ENCODE results near the gene TWSG1. TPM values are rescaled to one million over a fixed set of nuclear protein-coding genes. Genes with fewer than 3 reads are reported as not detected.

The TWSG1 gene
- total and polyA plus RNA-seq, 2 donors, result 7.8 to 10.6 TPM

DNA sequence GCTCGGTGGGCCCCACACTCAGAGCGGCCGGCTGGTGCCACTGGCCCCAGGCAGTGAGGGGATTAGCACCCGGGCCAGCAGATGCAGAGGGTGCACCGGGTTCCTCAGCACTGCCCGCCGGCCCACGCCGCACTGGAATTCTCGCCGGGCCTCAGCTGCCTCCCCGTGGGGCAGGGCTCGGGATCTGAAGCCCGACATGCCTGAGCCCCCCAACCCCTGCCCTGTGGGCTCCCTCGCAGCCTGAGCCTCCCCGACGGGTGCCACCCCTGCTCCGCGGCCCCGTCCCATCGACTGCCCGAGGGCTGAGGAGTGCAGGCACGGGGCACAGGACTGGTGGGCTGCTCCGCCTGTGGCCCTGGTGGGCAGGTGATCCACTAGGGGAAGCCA is 37.6 kb upstream of the TWSG1 start:
- no peak for DNase-seq (ENCODE audit: low read depth in 6 of 9, low spot score in 9 of 9)
- Histone ChIP-seq H3K4me3 (ENCODE audit: low read length in 2 of 2) (no peak overlapping the region), H3K9me3 (ENCODE audit: control insufficient read depth in 2 of 2, insufficient read depth in 1 of 2, low read length in 1 of 2) (peaks cover 1 to 15% of the 10 kb centered on the region in 2 donors), H3K36me3 (ENCODE audit: control insufficient read depth in 2 of 2, insufficient read depth in 2 of 2, low read length in 1 of 2) (no peaks in the 10 kb centered on the region), H3K4me1 (ENCODE audit: control insufficient read depth in 2 of 2, insufficient read depth in 2 of 2, low read length in 2 of 2) (no peaks in the 10 kb centered on the region), H3K27me3 (ENCODE audit: control insufficient read depth in 2 of 2, insufficient read depth in 1 of 2, low read length in 1 of 2) (no peaks in the 10 kb centered on the region), H3K27ac (ENCODE audit: low read depth in 1 of 2, low read length in 1 of 2) (no peak overlapping the region)
- 98% methylated on average over 24 of the region's 24 CpGs for WGBS

DNA sequence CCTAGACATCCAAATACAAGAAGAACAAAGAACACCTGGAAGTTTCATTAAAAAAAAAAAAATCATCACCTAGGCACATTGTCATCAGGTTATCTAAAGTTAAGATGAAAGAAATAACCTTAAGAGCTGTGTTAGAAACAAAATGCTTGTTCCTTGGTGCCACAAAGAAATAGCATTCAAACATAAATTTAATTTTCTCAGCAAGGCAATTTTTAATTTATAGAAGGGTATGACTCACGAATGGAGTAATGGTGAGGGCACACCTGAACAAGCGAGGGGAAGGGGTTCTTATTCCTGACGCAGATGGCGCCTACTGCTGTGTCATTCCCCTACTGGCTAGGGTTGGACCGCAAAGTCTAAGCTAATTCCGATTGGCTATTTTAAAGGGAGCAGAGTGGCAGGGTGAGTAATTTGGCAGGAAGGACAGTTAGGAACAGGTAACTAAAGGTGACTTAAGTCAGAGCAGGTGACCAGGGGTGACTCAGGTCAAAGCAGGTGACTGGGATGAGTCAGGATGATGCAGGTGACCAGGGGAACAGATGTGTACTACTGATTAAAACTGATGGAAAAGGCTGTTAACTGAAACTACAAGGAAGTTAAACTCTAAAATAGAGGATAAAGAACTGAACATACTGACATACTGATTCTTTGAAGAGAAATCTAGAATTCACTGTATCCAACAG is 30.0 kb upstream of the TWSG1 start:
- DNase-seq (ENCODE audit: low read depth in 6 of 9, low spot score in 9 of 9), result no peak
- no peaks in the 10 kb centered on the region for H3K36me3 ChIP-seq (ENCODE audit: control insufficient read depth in 2 of 2, insufficient read depth in 2 of 2, low read length in 1 of 2)
- H3K9me3 ChIP-seq (ENCODE audit: control insufficient read depth in 2 of 2, insufficient read depth in 1 of 2, low read length in 1 of 2), result no peaks in the 10 kb centered on the region
- H3K27me3 ChIP-seq (ENCODE audit: control insufficient read depth in 2 of 2, insufficient read depth in 1 of 2, low read length in 1 of 2), result no peaks in the 10 kb centered on the region
- no peak overlapping the region for H3K27ac ChIP-seq (ENCODE audit: low read depth in 1 of 2, low read length in 1 of 2)
- H3K4me1 ChIP-seq (ENCODE audit: control insufficient read depth in 2 of 2, insufficient read depth in 2 of 2, low read length in 2 of 2), result no peaks in the 10 kb centered on the region
- H3K4me3 ChIP-seq (ENCODE audit: low read length in 2 of 2), result no peak overlapping the region
- WGBS, result 98% methylated on average over 6 of the region's 6 CpGs

DNA sequence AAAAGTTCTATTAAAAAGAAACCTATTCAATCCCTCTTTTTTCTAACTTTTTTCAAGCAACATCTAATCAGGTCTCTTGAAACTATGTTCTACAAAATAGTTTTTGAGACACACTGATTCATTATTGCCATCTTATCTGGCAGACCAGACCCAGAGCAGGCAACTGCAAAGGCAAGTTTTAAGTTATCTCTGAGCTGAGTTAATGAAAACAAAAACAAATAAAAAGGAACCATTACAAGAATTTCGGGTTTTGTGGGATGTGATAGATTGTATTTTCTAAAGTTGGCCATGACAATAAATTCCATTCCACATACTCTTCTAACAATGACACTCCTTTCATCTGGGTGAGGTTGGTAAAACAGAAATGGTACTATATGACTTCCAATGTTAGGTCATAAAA is 15.2 kb upstream of the TWSG1 start:
- Histone ChIP-seq H3K9me3 (ENCODE audit: control insufficient read depth in 2 of 2, insufficient read depth in 1 of 2, low read length in 1 of 2) (no peaks in the 10 kb centered on the region), H3K36me3 (ENCODE audit: control insufficient read depth in 2 of 2, insufficient read depth in 2 of 2, low read length in 1 of 2) (no peaks in the 10 kb centered on the region), H3K4me3 (ENCODE audit: low read length in 2 of 2) (no peak overlapping the region), H3K4me1 (ENCODE audit: control insufficient read depth in 2 of 2, insufficient read depth in 2 of 2, low read length in 2 of 2) (no peaks in the 10 kb centered on the region), H3K27ac (ENCODE audit: low read depth in 1 of 2, low read length in 1 of 2) (no peak overlapping the region), H3K27me3 (ENCODE audit: control insufficient read depth in 2 of 2, insufficient read depth in 1 of 2, low read length in 1 of 2) (no peaks in the 10 kb centered on the region)
- DNase-seq (ENCODE audit: low read depth in 6 of 9, low spot score in 9 of 9), result no peak
- WGBS, result 92% methylated on average over 1 of the region's 1 CpG

DNA sequence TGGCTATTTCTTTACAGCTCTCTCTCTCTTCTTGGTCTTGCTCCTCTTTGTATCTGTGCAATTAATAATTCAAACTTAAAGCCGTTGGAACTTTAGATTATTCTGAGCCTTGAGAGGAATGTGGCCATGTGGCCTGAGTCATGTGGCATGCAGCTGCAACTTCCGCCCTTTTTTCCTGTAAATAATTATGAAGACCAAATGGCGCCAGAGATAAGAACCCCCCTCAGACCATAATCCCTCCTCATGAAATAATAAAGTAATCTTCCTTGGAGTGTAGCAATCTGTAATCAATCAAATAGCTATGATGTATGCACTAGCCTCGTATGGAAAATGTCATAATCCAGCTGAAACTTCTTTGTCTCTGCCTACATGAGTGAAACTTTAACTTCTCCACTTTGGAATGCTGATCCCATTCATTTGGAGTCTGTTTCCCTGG is 13.5 kb upstream of the TWSG1 start:
- WGBS, result 68% methylated on average over 4 of the region's 4 CpGs
- H3K9me3 ChIP-seq (ENCODE audit: control insufficient read depth in 2 of 2, insufficient read depth in 1 of 2, low read length in 1 of 2), result no peaks in the 10 kb centered on the region
- H3K36me3 ChIP-seq (ENCODE audit: control insufficient read depth in 2 of 2, insufficient read depth in 2 of 2, low read length in 1 of 2), result no peaks in the 10 kb centered on the region
- no peak for DNase-seq (ENCODE audit: low read depth in 6 of 9, low spot score in 9 of 9)
- H3K27me3 ChIP-seq (ENCODE audit: control insufficient read depth in 2 of 2, insufficient read depth in 1 of 2, low read length in 1 of 2), result no peaks in the 10 kb centered on the region
- no peak overlapping the region for H3K27ac ChIP-seq (ENCODE audit: low read depth in 1 of 2, low read length in 1 of 2)
- no peaks in the 10 kb centered on the region for H3K4me1 ChIP-seq (ENCODE audit: control insufficient read depth in 2 of 2, insufficient read depth in 2 of 2, low read length in 2 of 2)
- H3K4me3 ChIP-seq (ENCODE audit: low read length in 2 of 2), result no peak overlapping the region

DNA sequence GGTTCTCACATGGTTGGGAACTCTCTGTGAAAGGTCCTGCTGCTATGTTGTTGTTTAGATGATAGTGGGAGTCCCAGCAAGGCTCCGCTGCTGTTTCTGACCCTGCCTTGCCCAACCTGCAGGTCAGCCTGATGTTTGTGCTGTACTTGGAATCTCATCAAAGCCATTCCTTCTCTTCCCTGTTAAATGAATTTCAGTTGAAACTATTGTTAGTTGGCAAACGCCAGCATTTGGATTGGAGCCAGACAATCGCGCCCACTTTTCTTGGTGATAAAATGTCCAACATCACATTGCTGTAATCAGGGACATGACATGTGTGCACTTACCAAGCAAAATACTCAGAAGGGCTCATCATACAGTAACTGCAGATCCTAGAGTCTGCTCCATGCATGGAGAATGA is 12.8 kb upstream of the TWSG1 start:
- Histone ChIP-seq H3K27ac (ENCODE audit: low read depth in 1 of 2, low read length in 1 of 2) (no peak overlapping the region), H3K9me3 (ENCODE audit: control insufficient read depth in 2 of 2, insufficient read depth in 1 of 2, low read length in 1 of 2) (no peaks in the 10 kb centered on the region), H3K4me3 (ENCODE audit: low read length in 2 of 2) (no peak overlapping the region), H3K4me1 (ENCODE audit: control insufficient read depth in 2 of 2, insufficient read depth in 2 of 2, low read length in 2 of 2) (no peaks in the 10 kb centered on the region), H3K36me3 (ENCODE audit: control insufficient read depth in 2 of 2, insufficient read depth in 2 of 2, low read length in 1 of 2) (no peaks in the 10 kb centered on the region), H3K27me3 (ENCODE audit: control insufficient read depth in 2 of 2, insufficient read depth in 1 of 2, low read length in 1 of 2) (no peaks in the 10 kb centered on the region)
- 95% methylated on average over 4 of the region's 4 CpGs for WGBS
- no peak for DNase-seq (ENCODE audit: low read depth in 6 of 9, low spot score in 9 of 9)

DNA sequence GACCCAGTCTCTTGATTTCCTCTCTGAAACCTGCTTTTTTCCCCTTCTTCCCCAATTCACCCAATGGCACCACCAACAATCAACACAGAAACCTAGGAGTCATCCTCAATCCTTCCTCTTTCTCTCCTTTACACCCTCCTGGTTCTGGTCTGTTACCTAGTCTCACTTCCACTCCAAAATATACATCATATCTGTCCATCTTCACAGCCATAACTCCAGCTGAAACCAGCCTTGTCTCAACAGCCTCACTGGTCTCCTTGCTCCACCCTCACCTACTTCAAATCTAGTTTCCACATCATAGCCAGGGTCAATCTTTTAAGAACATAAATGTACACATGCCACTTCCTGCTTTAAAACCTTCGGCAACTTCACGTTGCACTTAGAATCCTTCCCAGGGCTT is 11.8 kb upstream of the TWSG1 start:
- H3K4me1 ChIP-seq (ENCODE audit: control insufficient read depth in 2 of 2, insufficient read depth in 2 of 2, low read length in 2 of 2), result no peaks in the 10 kb centered on the region
- no peaks in the 10 kb centered on the region for H3K36me3 ChIP-seq (ENCODE audit: control insufficient read depth in 2 of 2, insufficient read depth in 2 of 2, low read length in 1 of 2)
- no peak overlapping the region for H3K4me3 ChIP-seq (ENCODE audit: low read length in 2 of 2)
- H3K27ac ChIP-seq (ENCODE audit: low read depth in 1 of 2, low read length in 1 of 2), result no peak overlapping the region
- 93% methylated on average over 2 of the region's 2 CpGs for WGBS
- DNase-seq (ENCODE audit: low read depth in 6 of 9, low spot score in 9 of 9), result no peak
- H3K9me3 ChIP-seq (ENCODE audit: control insufficient read depth in 2 of 2, insufficient read depth in 1 of 2, low read length in 1 of 2), result no peaks in the 10 kb centered on the region
- H3K27me3 ChIP-seq (ENCODE audit: control insufficient read depth in 2 of 2, insufficient read depth in 1 of 2, low read length in 1 of 2), result no peaks in the 10 kb centered on the region

DNA sequence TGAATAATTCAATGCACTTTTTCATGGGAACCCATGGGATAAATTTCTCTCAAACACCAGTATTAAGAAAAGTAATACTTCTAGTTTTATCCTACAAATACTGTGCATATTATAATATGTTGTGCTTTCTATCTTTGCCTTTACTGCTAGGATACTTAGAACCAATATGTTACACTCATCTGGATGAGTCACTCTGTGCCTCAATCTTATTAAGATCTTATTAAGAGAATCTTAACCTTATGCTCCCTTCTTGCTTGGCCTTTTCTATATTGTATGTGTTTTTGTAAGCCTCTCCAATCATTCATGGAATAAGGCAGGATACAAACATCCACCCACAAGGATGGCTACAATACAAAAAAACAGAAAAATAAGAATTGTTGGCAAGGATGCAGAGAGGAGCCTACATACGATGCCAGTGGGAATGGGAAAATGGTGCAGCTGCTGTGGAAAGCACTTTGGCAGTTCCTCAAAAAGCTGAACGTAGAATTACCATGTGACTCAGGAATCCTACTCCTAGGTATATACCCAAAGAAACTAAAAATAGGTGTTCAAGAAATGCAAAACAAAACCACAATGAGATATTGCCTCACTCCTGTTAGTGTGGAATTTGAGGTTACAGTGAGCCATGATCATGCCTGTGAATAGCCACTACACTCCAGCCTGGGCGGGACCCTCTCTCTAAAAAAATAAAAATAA is 10.7 kb upstream of the TWSG1 start:
- Histone ChIP-seq H3K9me3 (ENCODE audit: control insufficient read depth in 2 of 2, insufficient read depth in 1 of 2, low read length in 1 of 2) (peaks cover 0 to 3% of the 10 kb centered on the region in 2 donors), H3K4me3 (ENCODE audit: low read length in 2 of 2) (no peak overlapping the region), H3K27ac (ENCODE audit: low read depth in 1 of 2, low read length in 1 of 2) (no peak overlapping the region), H3K4me1 (ENCODE audit: control insufficient read depth in 2 of 2, insufficient read depth in 2 of 2, low read length in 2 of 2) (no peaks in the 10 kb centered on the region), H3K36me3 (ENCODE audit: control insufficient read depth in 2 of 2, insufficient read depth in 2 of 2, low read length in 1 of 2) (no peaks in the 10 kb centered on the region), H3K27me3 (ENCODE audit: control insufficient read depth in 2 of 2, insufficient read depth in 1 of 2, low read length in 1 of 2) (no peaks in the 10 kb centered on the region)
- DNase-seq (ENCODE audit: low read depth in 6 of 9, low spot score in 9 of 9), result no peak
- 79% methylated on average over 3 of the region's 3 CpGs for WGBS

DNA sequence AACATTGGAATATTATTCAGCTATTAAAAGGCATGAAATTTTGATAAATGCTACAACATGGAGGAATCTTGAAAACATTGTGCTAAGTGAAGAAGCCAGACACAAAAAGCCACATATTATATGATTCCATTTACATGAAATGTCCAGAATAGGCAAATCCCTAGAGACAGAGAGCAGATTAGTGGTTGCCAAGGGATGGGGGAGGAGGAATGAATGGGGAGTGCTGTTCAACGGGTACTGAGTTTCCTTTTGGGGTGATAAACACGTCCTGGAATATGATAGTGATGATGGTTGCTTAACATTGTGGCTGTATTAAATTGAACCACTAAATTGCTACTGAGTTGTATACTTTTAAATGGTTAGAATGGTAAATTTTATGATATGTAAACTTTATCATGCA is 8.9 kb upstream of the TWSG1 start:
- H3K27me3 ChIP-seq (ENCODE audit: control insufficient read depth in 2 of 2, insufficient read depth in 1 of 2, low read length in 1 of 2), result no peaks in the 10 kb centered on the region
- no peak overlapping the region for H3K27ac ChIP-seq (ENCODE audit: low read depth in 1 of 2, low read length in 1 of 2)
- no peaks in the 10 kb centered on the region for H3K4me1 ChIP-seq (ENCODE audit: control insufficient read depth in 2 of 2, insufficient read depth in 2 of 2, low read length in 2 of 2)
- DNase-seq (ENCODE audit: low read depth in 6 of 9, low spot score in 9 of 9), result no peak
- peaks cover 0 to 3% of the 10 kb centered on the region in 2 donors for H3K9me3 ChIP-seq (ENCODE audit: control insufficient read depth in 2 of 2, insufficient read depth in 1 of 2, low read length in 1 of 2)
- no peak overlapping the region for H3K4me3 ChIP-seq (ENCODE audit: low read length in 2 of 2)
- WGBS, result 77% methylated on average over 2 of the region's 2 CpGs
- no peaks in the 10 kb centered on the region for H3K36me3 ChIP-seq (ENCODE audit: control insufficient read depth in 2 of 2, insufficient read depth in 2 of 2, low read length in 1 of 2)

DNA sequence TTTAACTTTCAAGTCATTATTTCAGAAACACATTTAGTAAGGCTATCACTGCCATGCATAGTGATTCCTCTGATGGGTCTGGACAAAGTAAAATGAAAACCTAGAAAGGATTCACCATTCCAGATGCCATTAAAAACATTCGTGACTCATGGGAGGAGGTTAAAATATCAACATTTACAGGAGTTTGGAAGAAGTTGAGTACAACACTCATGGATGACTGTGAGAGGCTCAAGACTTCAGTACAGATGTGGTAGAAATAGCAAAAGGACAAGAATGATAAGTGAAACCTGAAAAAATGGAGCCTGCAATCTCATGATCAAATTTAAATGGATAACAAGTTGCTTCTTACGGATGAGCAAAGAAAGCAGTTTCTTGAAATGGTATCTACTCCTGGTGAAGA is 5.8 kb upstream of the TWSG1 start:
- no peak for DNase-seq (ENCODE audit: low read depth in 6 of 9, low spot score in 9 of 9)
- Histone ChIP-seq H3K9me3 (ENCODE audit: control insufficient read depth in 2 of 2, insufficient read depth in 1 of 2, low read length in 1 of 2) (peaks cover 0 to 14% of the 10 kb centered on the region in 2 donors), H3K4me3 (ENCODE audit: low read length in 2 of 2) (no peak overlapping the region), H3K4me1 (ENCODE audit: control insufficient read depth in 2 of 2, insufficient read depth in 2 of 2, low read length in 2 of 2) (no peaks in the 10 kb centered on the region), H3K36me3 (ENCODE audit: control insufficient read depth in 2 of 2, insufficient read depth in 2 of 2, low read length in 1 of 2) (no peaks in the 10 kb centered on the region), H3K27me3 (ENCODE audit: control insufficient read depth in 2 of 2, insufficient read depth in 1 of 2, low read length in 1 of 2) (peaks cover 3 to 6% of the 10 kb centered on the region in 2 donors), H3K27ac (ENCODE audit: low read depth in 1 of 2, low read length in 1 of 2) (no peak overlapping the region)
- 71% methylated on average over 2 of the region's 2 CpGs for WGBS

All from thymus (tissue), 11 donors.